Activated CD4-positive, alpha-beta memory T cell treated with anti-CD3 and anti-CD28 coated beads, Interleukin-2, amount 10 ng/mL, durations not matched to agents 7 days and 5 days (primary cell): ENCODE data around the gene CHCHD6. TPM values are rescaled to one million over a fixed set of nuclear protein-coding genes. Genes with fewer than 3 reads are reported as not detected.

Experiments
- CTCF ChIA-PET: fragments of 350-600 bp; sonication (Branson Sonifier 250); formaldehyde crosslinking; loops from one replicate; lab custom pipeline; 2021; ENCODE audit warnings: antibody characterized with exemption, inconsistent platforms; lab: Charles Lee
- POLR2A ChIA-PET: fragments of 350-600 bp; sonication (Branson Sonifier 250); formaldehyde crosslinking; loops from one replicate; lab custom pipeline; 2021; ENCODE audit warnings: antibody characterized with exemption; lab: Charles Lee
- DNase-seq: peaks from one replicate; pipeline ENCODE4 v3.0.0-alpha.2; 2020
- H3K27ac Mint-ChIP-seq: one replicate; pipeline ENCODE4 v1.8.0; 2021; ENCODE audit warnings: mild to moderate bottlenecking, mixed read lengths
- H3K27me3 Mint-ChIP-seq: one replicate; pipeline ENCODE4 v1.8.0; 2021; ENCODE audit warnings: mixed read lengths
- H3K36me3 Mint-ChIP-seq: one replicate; pipeline ENCODE4 v1.8.0; 2021; ENCODE audit warnings: low read depth, mixed read lengths
- H3K4me1 Mint-ChIP-seq: one replicate; pipeline ENCODE4 v1.8.0; 2021; ENCODE audit warnings: mixed read lengths
- H3K4me3 Mint-ChIP-seq: one replicate; pipeline ENCODE4 v1.8.0; 2021; ENCODE audit warnings: mild to moderate bottlenecking, mixed read lengths
- H3K9me3 Mint-ChIP-seq: one replicate; pipeline ENCODE4 v1.8.0; 2021; ENCODE audit warnings: mixed read lengths
- total RNA-seq, 2 experiments: library from RNA; stranded (reverse); gene quantifications; one replicate each; pipeline ENCODE4 v1.2.3, GENCODE V29; 2021

Gene CHCHD6
- total RNA-seq, 2 experiments from 2014 or later: 4.0 to 4.1 TPM

DNA sequence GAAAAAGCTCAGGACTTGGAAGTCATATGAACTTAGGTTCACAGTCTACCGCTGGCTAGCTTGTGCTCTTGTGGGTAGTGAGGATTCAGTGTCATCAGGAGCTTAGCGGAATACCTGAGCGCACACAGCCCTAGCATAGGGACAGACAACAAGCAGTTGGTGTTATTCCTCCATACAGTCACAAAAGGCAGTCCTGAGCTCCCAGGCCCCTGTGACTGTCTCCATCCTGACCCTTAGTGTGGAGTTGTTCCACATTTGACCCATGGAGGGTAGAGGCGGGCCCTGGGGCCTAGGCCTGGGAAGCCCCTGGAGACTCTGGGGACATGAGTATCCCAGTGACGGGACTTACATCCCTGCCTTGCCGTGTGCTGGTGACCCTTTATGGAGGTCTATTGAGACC lies 147.3 kb downstream of the CHCHD6 start:
- H3K27me3 Mint-ChIP-seq: no peaks in the 10 kb centered on the region
- CTCF ChIA-PET: interaction anchor here (1.3 kb wide), 1 partner anchor 43 kb away, joined by 3 read pairs; no protein-coding TSS in a partner anchor
- H3K36me3 Mint-ChIP-seq: no peaks in the 10 kb centered on the region
- no peaks in the 10 kb centered on the region for H3K4me1 Mint-ChIP-seq
- DNase-seq: no peak
- H3K4me3 Mint-ChIP-seq: no peak overlapping the region
- no peaks in the 10 kb centered on the region for H3K9me3 Mint-ChIP-seq
- H3K27ac Mint-ChIP-seq: no peak overlapping the region
- POLR2A ChIA-PET: no interaction called here

DNA sequence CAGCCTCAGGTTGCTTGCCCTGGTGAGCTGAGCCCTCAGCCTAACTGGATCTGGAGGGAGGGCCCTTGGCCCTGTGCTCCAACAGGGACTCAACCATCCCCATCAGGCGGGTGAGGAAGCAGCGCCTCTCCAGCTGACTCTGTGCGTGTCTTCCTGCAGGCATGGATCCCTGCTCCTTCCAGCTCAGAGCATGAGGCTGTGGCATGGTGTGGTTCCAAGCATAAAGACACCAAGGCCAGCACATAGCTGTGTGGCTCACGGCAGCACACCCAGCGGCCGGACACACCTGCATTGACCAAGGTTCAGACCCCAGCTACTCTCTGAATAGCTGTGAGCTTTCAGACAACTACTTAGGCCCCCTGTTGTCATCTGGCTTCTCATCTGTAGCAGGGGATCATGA lies 147.9 kb downstream of the CHCHD6 start:
- POLR2A ChIA-PET: no interaction called here
- CTCF ChIA-PET: interaction anchor here (0.6 to 1.3 kb wide), 2 partner anchors 44 to 131 kb away, joined by 3 read pairs; partner anchors contain the start of gene PLXNA1
- Mint-ChIP-seq H3K4me3 (no peak overlapping the region), H3K9me3 (no peaks in the 10 kb centered on the region), H3K27me3 (no peaks in the 10 kb centered on the region), H3K36me3 (no peaks in the 10 kb centered on the region), H3K27ac (no peak overlapping the region), H3K4me1 (no peaks in the 10 kb centered on the region)
- no peak for DNase-seq

DNA sequence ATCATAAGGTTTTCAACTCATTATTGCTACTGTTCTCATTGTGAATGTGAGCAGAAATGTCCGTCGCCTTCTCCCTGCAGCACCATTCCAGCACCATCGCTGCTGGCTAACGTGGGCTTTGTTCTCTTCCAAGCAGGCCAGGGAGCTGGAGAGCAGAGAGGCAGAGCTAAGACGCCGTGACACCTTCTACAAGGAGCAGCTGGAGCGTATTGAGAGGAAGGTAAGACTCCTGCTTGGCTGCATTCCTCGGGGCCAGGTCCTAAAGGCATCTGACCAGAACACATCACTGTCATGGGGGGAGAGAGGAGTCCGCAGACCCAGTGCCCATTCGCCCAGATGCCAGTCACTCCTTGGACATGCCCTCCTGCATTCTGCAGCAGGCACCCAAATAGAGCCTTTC lies 148.5 kb downstream of the CHCHD6 start:
- POLR2A ChIA-PET: no interaction called here
- H3K36me3 Mint-ChIP-seq: no peaks in the 10 kb centered on the region
- H3K9me3 Mint-ChIP-seq: no peaks in the 10 kb centered on the region
- H3K27me3 Mint-ChIP-seq: no peaks in the 10 kb centered on the region
- H3K4me1 Mint-ChIP-seq: no peaks in the 10 kb centered on the region
- no peak overlapping the region for H3K27ac Mint-ChIP-seq
- DNase-seq: peak; percentile 7
- H3K4me3 Mint-ChIP-seq: no peak overlapping the region
- CTCF ChIA-PET: interaction anchor here (0.6 to 1.3 kb wide), 2 partner anchors 45 to 130 kb away, joined by 3 read pairs; partner anchors contain the start of gene PLXNA1

DNA sequence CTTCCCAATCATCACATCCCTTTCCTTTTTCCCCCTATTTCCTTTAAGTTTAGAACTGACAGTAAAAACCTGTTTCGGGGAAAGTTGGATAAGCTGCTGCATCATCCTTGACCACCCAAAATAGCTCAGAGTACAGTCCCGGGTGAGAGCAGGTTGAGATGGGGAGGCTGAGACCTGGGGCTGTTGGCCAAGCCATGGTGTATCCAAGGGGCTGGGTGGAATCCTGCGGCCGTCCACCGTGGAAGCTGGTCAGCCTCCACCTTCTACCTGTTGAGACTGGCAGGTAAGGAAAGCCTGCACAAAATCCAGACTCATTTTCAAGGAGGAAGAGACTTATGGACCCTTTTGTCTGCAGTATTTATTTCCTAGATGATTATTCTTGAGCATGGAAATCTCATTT lies 150.6 kb downstream of the CHCHD6 start:
- H3K9me3 Mint-ChIP-seq: no peaks in the 10 kb centered on the region
- H3K4me1 Mint-ChIP-seq: no peaks in the 10 kb centered on the region
- no peak overlapping the region for H3K4me3 Mint-ChIP-seq
- ChIA-PET CTCF (no interaction called here), POLR2A (no interaction called here)
- no peak overlapping the region for H3K27ac Mint-ChIP-seq
- DNase-seq: no peak
- H3K27me3 Mint-ChIP-seq: no peaks in the 10 kb centered on the region
- no peaks in the 10 kb centered on the region for H3K36me3 Mint-ChIP-seq

DNA sequence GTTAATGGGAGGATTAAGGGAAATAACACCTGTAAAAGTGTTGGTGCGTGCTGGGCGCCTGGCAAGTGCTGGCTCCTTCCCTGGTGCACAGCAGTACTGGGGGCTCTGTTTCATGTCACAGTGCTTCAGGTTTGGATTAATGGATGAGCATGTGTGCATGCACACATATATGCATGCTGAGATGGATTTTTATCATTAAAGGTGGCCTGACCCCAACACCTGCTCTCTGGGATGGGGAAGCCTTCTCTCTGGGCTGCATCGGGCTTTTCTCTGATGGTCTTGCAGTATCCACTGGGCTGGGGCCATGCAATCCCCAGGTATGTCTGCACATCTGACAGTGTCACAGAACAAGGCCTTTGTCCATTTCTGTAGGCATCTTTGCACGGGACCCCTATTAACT lies 151.3 kb downstream of the CHCHD6 start:
- Mint-ChIP-seq H3K36me3 (no peaks in the 10 kb centered on the region), H3K9me3 (no peaks in the 10 kb centered on the region), H3K27ac (no peak overlapping the region), H3K4me3 (no peak overlapping the region), H3K27me3 (no peaks in the 10 kb centered on the region), H3K4me1 (no peaks in the 10 kb centered on the region)
- DNase-seq: no peak
- CTCF ChIA-PET: no interaction called here
- POLR2A ChIA-PET: no interaction called here

DNA sequence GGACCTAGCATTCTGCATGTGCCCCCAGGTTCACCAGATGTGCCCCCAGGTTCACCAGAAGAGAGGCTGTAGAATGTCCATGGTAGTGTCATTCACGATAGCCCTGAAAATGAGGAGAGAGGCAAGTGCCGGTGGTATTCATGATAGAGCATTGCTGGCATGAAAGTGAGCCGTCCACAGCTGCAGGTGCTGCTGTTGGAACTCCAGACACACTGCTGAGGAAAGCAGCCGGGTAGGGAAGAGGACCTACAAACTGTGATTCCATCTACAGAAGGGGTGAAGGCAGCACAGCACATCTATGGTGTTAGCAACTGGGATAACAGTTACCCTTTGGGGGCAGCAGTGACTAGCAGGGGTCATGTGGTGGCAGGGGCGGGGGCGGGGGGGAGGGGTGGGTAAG lies 153.9 kb downstream of the CHCHD6 start:
- CTCF ChIA-PET: no interaction called here

DNA sequence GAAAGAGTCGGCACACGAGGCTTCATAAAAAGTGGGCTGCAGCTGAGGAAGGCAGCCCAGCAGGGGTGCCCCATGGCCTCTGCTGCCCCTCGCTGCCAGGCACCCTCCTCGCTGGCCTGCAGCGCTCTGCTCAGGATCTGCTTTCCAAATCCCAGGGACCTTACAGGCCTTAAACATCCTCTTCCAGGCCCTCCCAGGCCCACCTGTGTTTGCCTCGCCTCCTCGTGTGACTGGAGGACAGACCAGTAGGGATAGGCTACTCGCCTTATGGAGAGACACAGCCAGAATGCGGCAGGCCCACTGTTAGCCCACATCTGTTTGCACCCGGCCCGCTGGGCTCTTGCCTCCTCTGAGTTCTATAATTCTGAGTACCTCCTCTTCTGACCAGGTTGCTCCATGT lies 154.4 kb downstream of the CHCHD6 start:
- H3K27ac Mint-ChIP-seq: no peak overlapping the region
- CTCF ChIA-PET: no interaction called here
- POLR2A ChIA-PET: no interaction called here
- H3K9me3 Mint-ChIP-seq: no peaks in the 10 kb centered on the region
- DNase-seq: no peak
- H3K36me3 Mint-ChIP-seq: no peaks in the 10 kb centered on the region
- no peaks in the 10 kb centered on the region for H3K4me1 Mint-ChIP-seq
- no peaks in the 10 kb centered on the region for H3K27me3 Mint-ChIP-seq
- H3K4me3 Mint-ChIP-seq: no peak overlapping the region

More for the DNA sequence above, 153.9 kb downstream of the CHCHD6 start:
- Mint-ChIP-seq H3K27ac (no peak overlapping the region), H3K4me3 (no peak overlapping the region), H3K27me3 (no peaks in the 10 kb centered on the region), H3K36me3 (no peaks in the 10 kb centered on the region), H3K4me1 (no peaks in the 10 kb centered on the region), H3K9me3 (no peaks in the 10 kb centered on the region)
- no peak for DNase-seq
- POLR2A ChIA-PET: no interaction called here

DNA sequence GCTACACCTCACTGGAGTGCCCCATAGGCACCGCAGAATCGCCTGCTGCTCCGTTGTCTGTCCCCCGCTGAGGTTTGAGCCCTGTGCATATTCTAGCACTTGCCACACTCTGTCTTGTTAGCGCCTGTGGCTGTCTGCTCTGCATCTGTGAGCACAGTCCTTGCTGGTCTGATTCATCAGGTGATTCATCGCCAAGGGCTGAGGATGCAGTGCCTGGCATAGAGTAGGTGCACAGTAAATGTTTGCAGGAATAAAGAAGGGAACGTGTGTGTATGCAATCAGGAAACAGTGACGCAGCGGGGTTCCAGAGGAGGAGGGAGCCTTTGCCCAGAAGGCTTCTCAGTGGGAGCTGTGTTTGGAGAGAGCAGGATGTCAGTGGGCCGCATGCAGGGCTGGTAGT lies 154.8 kb downstream of the CHCHD6 start:
- no peaks in the 10 kb centered on the region for H3K36me3 Mint-ChIP-seq

DNA sequence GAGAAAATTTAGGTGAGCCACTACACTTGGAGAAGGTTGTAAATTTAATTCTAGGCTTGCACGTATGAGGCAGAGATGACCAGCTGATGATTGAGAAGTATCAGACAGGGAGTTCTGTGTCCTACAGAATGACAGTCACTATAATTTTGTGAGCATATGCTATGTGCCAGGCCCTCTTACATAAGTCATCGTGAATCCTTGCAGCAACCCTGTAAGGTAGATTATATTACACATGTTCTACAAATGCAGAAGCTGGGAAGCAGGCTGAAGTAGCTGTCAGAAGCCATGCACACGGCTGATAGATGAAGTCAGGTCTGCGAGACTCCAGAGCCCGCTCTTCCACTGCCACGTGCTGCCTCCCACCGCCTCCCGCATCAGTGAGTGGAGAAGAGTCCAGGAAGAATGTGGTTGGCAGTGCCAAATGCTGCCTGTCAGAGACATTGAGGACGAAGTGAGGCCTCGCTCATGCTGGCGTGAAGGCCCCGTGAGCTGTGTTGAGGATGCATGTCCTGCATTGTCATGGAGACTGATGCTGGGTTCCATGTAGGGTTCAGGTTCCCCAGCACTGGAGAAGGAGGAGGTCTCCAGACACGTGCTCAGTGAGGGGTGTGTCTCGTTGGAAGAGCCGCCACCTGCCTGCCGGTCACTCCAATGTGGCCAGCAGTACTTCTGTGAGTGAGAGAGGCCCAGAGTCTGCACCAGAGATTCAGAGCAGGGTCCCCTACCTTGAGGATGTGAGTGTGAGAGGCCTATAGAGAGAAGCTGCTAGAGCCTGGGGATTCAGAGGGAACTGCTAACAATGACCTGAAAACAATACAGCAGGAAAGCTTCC lies 155.6 kb downstream of the CHCHD6 start:
- H3K27ac Mint-ChIP-seq: no peak overlapping the region
- DNase-seq: no peak
- H3K4me1 Mint-ChIP-seq: no peaks in the 10 kb centered on the region
- H3K27me3 Mint-ChIP-seq: no peaks in the 10 kb centered on the region
- H3K9me3 Mint-ChIP-seq: no peaks in the 10 kb centered on the region
- ChIA-PET POLR2A (no interaction called here), CTCF (no interaction called here)
- H3K4me3 Mint-ChIP-seq: no peak overlapping the region
- H3K36me3 Mint-ChIP-seq: no peaks in the 10 kb centered on the region

More for the DNA sequence above, 154.8 kb downstream of the CHCHD6 start:
- Mint-ChIP-seq H3K4me3 (no peak overlapping the region), H3K27me3 (no peaks in the 10 kb centered on the region), H3K4me1 (no peaks in the 10 kb centered on the region), H3K27ac (no peak overlapping the region), H3K9me3 (no peaks in the 10 kb centered on the region)
- POLR2A ChIA-PET: no interaction called here
- DNase-seq: no peak
- CTCF ChIA-PET: no interaction called here

DNA sequence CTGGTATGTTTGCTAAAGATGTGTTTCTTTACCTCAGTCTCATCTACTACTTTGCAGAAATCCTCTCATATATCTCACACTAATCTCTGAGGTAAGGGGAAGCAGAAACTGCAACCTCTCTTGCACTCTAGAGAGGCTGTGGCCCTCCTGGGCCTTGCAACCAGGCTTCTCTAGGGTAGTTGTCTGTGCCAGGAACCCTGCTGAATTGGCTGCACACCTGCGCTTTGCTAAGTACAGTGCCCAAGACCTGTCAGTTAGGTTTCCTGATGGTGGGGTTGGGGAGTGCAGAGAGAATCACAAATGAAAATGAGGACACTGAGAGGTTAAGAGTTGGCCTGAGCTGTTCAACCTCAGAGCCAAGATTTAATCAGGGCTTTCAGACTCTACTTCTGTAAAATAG lies 161.7 kb downstream of the CHCHD6 start:
- Mint-ChIP-seq H3K4me3 (no peak overlapping the region), H3K27ac (no peak overlapping the region), H3K36me3 (no peaks in the 10 kb centered on the region), H3K9me3 (peaks cover 4% of the 10 kb centered on the region), H3K27me3 (no peaks in the 10 kb centered on the region), H3K4me1 (peaks cover 6% of the 10 kb centered on the region)
- CTCF ChIA-PET: no interaction called here
- POLR2A ChIA-PET: no interaction called here
- no peak for DNase-seq

DNA sequence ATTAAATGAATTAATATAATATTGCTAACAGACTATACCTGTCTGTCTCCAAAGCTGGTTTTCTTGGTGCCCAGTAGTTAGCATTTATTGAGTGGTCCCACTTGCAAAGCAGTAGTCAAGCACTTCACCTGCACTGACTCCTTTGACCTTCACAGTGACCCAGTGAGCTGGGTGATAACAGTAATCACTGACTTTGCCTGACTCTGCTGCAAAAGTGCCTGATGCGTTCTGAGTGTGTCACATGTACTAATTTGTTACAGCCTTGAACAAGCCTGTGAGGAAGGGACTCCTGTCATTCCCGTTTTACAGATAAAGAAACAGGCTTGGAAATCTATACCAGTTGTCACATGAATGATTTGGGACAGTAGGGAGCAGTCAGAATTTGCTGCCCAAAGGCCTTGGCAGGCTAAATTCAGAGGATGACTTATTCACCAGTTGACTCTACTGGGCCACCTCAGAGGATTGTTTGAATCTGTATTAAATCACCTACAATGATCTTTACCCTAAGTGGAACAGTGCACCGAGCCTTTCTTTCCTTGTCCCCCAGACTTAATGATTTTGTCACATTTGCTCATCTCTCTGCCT lies 162.2 kb downstream of the CHCHD6 start:
- Mint-ChIP-seq H3K4me3 (no peak overlapping the region), H3K27ac (no peak overlapping the region), H3K9me3 (peaks cover 4% of the 10 kb centered on the region), H3K27me3 (no peaks in the 10 kb centered on the region), H3K36me3 (no peaks in the 10 kb centered on the region), H3K4me1 (peaks cover 6% of the 10 kb centered on the region)
- DNase-seq: no peak
- ChIA-PET POLR2A (no interaction called here), CTCF (no interaction called here)

DNA sequence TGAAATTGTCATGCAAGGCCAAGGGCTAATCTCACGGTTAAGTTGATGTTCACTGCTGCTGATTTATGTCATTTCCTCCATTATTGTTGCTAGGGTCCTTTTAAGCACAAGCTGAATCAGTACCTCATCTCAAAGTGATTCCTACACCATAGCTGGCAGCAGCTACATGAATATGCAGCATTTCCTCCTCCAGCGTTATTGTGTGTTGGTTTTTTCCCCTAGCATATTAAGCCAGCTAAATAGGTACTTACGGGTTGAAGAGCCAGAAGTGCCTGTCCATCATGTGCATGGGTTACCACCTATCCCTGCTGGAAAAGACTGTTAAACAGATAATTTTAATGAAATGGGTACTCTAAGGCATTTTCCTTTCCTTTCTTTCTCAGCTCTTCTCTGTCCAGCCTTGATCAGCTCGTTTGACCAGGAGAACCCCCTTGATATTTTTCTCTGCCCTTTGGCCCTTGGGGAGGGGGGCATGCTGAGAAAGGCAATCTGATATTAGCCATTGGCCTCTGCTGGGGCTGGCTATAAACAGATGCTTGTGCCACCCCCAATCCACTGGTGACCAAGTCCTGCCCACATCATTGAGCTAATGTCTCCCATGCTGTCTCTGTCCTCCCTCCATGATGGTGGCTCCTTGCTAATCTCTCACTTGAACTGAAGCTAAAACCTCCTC lies 163.3 kb downstream of the CHCHD6 start:
- no peaks in the 10 kb centered on the region for H3K27me3 Mint-ChIP-seq
- H3K9me3 Mint-ChIP-seq: peaks cover 4% of the 10 kb centered on the region
- H3K27ac Mint-ChIP-seq: no peak overlapping the region
- H3K4me3 Mint-ChIP-seq: no peak overlapping the region
- H3K36me3 Mint-ChIP-seq: no peaks in the 10 kb centered on the region
- ChIA-PET CTCF (interaction anchor here (0.8 kb wide), 1 partner anchor 33 kb away, joined by 3 read pairs; no protein-coding TSS in a partner anchor), POLR2A (no interaction called here)
- no peak for DNase-seq
- peaks cover 6% of the 10 kb centered on the region for H3K4me1 Mint-ChIP-seq

DNA sequence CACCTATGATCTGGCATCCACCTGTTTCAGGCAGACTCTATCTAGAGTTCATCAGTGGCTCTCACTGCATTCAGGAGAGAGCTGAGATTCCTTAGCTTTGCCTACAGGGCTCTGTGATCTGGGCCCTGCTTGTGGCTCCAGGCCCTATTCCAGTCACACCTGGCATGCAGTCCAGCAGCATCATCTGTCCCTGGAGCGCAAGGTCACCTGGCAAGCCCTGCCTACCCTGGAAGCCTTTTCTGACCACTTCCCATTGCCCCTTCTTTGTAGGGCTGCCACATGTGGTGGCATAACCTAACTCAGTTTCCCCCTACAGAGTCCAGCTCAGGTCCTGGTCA lies 163.8 kb downstream of the CHCHD6 start:
- no peak overlapping the region for H3K27ac Mint-ChIP-seq
- H3K27me3 Mint-ChIP-seq: no peaks in the 10 kb centered on the region
- CTCF ChIA-PET: interaction anchor here (0.8 kb wide), 1 partner anchor 32 kb away, joined by 3 read pairs; no protein-coding TSS in a partner anchor
- POLR2A ChIA-PET: no interaction called here
- peaks cover 6% of the 10 kb centered on the region for H3K4me1 Mint-ChIP-seq
- H3K9me3 Mint-ChIP-seq: peaks cover 4% of the 10 kb centered on the region
- no peak for DNase-seq
- H3K4me3 Mint-ChIP-seq: no peak overlapping the region
- no peaks in the 10 kb centered on the region for H3K36me3 Mint-ChIP-seq
